A673 (cell line): ENCODE data around the gene MAP7.

Experiments used
- EZH2 ChIP-seq: fragments of 200-600 bp; sonication (generic); IDR thresholded peaks from 2 replicates; pipeline ENCODE4 v1.6.1; 2017; ENCODE audit warnings: borderline replicate concordance, low read depth, mild to moderate bottlenecking, mixed read lengths, antibody characterized with exemption, low read length; ENCODE audit not compliant: poor library complexity, severe bottlenecking
- TF ChIP-seq, protein P1 (sequence below): fragments of 300-800, 200-600 bp; sonication (generic); conservative IDR thresholded peaks from 2 replicates; pipeline ENCODE4 v1.5.1; 2017; ENCODE audit warnings: low read depth, mild to moderate bottlenecking, antibody characterized with exemption, low read length, moderate library complexity, mixed read lengths

- TF ChIP-seq, protein P1, sequence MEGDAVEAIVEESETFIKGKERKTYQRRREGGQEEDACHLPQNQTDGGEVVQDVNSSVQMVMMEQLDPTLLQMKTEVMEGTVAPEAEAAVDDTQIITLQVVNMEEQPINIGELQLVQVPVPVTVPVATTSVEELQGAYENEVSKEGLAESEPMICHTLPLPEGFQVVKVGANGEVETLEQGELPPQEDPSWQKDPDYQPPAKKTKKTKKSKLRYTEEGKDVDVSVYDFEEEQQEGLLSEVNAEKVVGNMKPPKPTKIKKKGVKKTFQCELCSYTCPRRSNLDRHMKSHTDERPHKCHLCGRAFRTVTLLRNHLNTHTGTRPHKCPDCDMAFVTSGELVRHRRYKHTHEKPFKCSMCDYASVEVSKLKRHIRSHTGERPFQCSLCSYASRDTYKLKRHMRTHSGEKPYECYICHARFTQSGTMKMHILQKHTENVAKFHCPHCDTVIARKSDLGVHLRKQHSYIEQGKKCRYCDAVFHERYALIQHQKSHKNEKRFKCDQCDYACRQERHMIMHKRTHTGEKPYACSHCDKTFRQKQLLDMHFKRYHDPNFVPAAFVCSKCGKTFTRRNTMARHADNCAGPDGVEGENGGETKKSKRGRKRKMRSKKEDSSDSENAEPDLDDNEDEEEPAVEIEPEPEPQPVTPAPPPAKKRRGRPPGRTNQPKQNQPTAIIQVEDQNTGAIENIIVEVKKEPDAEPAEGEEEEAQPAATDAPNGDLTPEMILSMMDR, result no peak
- TF ChIP-seq EZH2, result no peak
Measured at GRCh38 chr6:136524339-136524935, 25.8 kb downstream of the MAP7 start.
